NCI-H146 (cell line): ENCODE results near the gene COX8A.

Experiments
- DNase-seq: peaks from one replicate; lab custom pipeline; 2025; lab: John Stamatoyannopoulos, UW

Gene COX8A

GRCh38 chr11:64021757-64022093 is 47.3 kb downstream of the COX8A start:
- DNase-seq = no peak

GRCh38 chr11:64022125-64022784 is 47.8 kb downstream of the COX8A start:
- DNase-seq = no peak

- DNase-seq = no peak
These were observed 49.6 kb downstream of the COX8A start for GRCh38 chr11:64023712-64024710.

GRCh38 chr11:64025205-64025604 is 50.8 kb downstream of the COX8A start:
- DNase-seq = no peak
